Stimulated activated CD4-positive, alpha-beta T cell treated with anti-CD3 and anti-CD28 coated beads, Interleukin-1b, Interleukin-23, amount 100 ng/mL, for 1 hour (primary cell): ENCODE data around the gene CDH12.

Experiments used
- DNase-seq, 2 donors: peaks; one replicate each; pipeline ENCODE4 v3.0.0-alpha.2; 2020; ENCODE audit warnings: low read depth in 2 of 2

Gene CDH12

GRCh38 chr5:21823588-21823987 is 1029.6 kb downstream of the CDH12 start:
- DNase-seq = no peak

- no peak for DNase-seq
These were observed 1030.0 kb downstream of the CDH12 start for GRCh38 chr5:21823076-21823574.

GRCh38 chr5:21820527-21820926 is 1032.6 kb downstream of the CDH12 start:
- no peak for DNase-seq

GRCh38 chr5:21818370-21818720 is 1034.8 kb downstream of the CDH12 start:
- DNase-seq = no peak

- DNase-seq = no peak
These were observed 1035.3 kb downstream of the CDH12 start for GRCh38 chr5:21817668-21818369.

GRCh38 chr5:21810737-21811316 is 1042.3 kb downstream of the CDH12 start:
- DNase-seq = no peak

- no peak for DNase-seq
These were observed 1043.5 kb downstream of the CDH12 start for GRCh38 chr5:21809611-21810010.

GRCh38 chr5:21807953-21808352 is 1045.2 kb downstream of the CDH12 start:
- DNase-seq = no peak

- no peak for DNase-seq
These were observed 1046.2 kb downstream of the CDH12 start for GRCh38 chr5:21806943-21807342.

GRCh38 chr5:21806271-21806670 is 1046.9 kb downstream of the CDH12 start:
- no peak for DNase-seq

- no peak for DNase-seq
These were observed 1050.2 kb downstream of the CDH12 start for GRCh38 chr5:21802869-21803490.

GRCh38 chr5:21802100-21802499 is 1051.0 kb downstream of the CDH12 start:
- DNase-seq = no peak

- no peak for DNase-seq
These were observed 1060.4 kb downstream of the CDH12 start for GRCh38 chr5:21792748-21793147.

- DNase-seq = no peak
These were observed 1061.8 kb downstream of the CDH12 start for GRCh38 chr5:21791304-21791703.

GRCh38 chr5:21784487-21784886 is 1068.7 kb downstream of the CDH12 start:
- DNase-seq = no peak

- no peak for DNase-seq
These were observed 1070.0 kb downstream of the CDH12 start for GRCh38 chr5:21783074-21783679.

- DNase-seq = no peak
These were observed 1076.7 kb downstream of the CDH12 start for GRCh38 chr5:21776466-21776865.

- no peak for DNase-seq
These were observed 1078.3 kb downstream of the CDH12 start for GRCh38 chr5:21774801-21775200.

- no peak for DNase-seq
These were observed 1078.9 kb downstream of the CDH12 start for GRCh38 chr5:21774281-21774680.

GRCh38 chr5:21773456-21773855 is 1079.7 kb downstream of the CDH12 start:
- DNase-seq = no peak

- DNase-seq = no peak
These were observed 1087.7 kb downstream of the CDH12 start for GRCh38 chr5:21765406-21765805.

GRCh38 chr5:21739096-21739495 is 1114.0 kb downstream of the CDH12 start:
- no peak for DNase-seq

GRCh38 chr5:21723500-21723899 is 1129.6 kb downstream of the CDH12 start:
- no peak for DNase-seq
